Subcutaneous adipose tissue (tissue), 4 donors: Measurements from ENCODE around the gene CHST11. TPM values are rescaled to one million over a fixed set of nuclear protein-coding genes. Genes with fewer than 3 reads are reported as not detected.

Experiments
- total RNA-seq, 4 donors: library from RNA; depleted of rRNA; stranded (reverse); fragments of >200 nt; gene quantifications; one replicate each; pipeline ENCODE4 v1.1.0, GENCODE V29; 2016
- TF ChIP-seq, protein P1 (sequence below): fragments of 450-650 bp; IDR thresholded peaks from one replicate; pipeline ENCODE4 v1.5.1; 2016; ENCODE audit warnings: low read depth, mild to moderate bottlenecking, control low read depth, antibody characterized with exemption, moderate library complexity

The CHST11 gene
- total RNA-seq, 4 donors from 2014 or later, result 5.1 to 48.4 (median 9.3) TPM

DNA sequence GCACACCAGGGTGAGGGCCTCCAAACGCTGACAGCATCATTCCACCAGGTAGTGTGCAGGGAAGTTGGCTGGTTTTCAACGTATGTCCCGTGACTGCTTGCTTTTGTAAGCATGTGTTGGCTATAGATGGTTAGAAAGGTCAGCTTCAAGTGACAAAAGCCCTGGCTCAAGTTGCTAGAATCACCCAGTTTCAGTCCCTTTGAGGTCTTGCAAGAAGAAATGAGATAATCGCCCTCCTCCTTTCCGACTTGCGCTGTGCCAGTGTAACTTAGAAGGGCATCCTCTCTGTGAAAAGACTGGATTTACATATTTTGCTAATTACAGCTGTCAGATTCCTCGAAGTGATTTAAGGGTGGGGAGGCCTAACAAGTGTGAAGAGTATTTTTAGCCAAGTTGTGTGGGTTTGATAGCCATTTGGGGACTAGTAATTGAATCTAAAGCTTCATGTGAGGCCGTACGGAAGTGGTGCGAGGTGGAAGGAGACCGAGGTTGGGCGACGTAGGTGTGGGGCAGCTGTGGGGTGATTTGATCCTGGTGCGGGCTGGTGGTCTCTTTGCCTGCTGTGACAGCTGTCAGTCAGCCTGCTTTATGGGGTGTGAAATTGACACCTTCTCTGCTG, 94.7 kb downstream of the CHST11 start:
- TF ChIP-seq, protein P1, sequence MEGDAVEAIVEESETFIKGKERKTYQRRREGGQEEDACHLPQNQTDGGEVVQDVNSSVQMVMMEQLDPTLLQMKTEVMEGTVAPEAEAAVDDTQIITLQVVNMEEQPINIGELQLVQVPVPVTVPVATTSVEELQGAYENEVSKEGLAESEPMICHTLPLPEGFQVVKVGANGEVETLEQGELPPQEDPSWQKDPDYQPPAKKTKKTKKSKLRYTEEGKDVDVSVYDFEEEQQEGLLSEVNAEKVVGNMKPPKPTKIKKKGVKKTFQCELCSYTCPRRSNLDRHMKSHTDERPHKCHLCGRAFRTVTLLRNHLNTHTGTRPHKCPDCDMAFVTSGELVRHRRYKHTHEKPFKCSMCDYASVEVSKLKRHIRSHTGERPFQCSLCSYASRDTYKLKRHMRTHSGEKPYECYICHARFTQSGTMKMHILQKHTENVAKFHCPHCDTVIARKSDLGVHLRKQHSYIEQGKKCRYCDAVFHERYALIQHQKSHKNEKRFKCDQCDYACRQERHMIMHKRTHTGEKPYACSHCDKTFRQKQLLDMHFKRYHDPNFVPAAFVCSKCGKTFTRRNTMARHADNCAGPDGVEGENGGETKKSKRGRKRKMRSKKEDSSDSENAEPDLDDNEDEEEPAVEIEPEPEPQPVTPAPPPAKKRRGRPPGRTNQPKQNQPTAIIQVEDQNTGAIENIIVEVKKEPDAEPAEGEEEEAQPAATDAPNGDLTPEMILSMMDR, result no peak

DNA sequence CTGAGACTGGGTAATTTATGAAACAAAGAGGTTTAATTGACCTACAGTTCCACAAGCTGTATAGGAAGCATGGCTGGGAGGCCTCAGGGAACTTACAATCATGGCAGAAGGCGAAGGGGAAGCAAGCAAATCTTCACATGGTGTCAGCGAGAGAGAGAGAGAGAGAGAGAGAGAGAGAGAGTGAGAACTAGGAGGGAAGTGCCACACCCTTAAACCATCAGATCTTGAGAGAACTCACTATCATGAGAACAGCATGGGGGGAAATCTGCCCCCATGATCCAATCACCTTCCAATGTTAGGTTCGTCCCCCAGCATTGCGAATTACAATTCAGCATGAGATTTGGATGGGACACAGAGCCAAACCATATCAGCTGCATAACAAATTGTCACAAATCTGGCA, 96.7 kb downstream of the CHST11 start:
- TF ChIP-seq, protein P1, result no peak

DNA sequence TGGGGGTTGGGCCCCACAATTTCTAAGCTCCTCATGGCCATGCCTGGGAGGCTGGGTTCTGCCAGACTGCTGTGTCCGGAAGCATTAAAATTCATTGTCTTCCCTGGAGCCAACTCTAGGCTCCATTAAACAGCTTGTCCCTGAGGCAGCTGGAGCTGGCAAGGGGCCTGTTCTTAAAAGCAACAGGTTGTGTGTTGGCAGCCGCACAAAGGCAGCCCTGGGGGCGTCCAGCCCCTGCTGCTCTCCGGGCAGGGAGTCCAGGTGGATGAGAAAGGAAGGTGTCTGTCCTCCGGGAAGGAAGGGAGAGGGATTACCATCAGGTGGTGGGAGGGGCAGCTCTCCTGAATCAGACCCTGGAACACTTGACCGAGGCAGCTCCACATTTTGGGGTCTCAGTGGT, 98.9 kb downstream of the CHST11 start:
- TF ChIP-seq, protein P1, result no peak

DNA sequence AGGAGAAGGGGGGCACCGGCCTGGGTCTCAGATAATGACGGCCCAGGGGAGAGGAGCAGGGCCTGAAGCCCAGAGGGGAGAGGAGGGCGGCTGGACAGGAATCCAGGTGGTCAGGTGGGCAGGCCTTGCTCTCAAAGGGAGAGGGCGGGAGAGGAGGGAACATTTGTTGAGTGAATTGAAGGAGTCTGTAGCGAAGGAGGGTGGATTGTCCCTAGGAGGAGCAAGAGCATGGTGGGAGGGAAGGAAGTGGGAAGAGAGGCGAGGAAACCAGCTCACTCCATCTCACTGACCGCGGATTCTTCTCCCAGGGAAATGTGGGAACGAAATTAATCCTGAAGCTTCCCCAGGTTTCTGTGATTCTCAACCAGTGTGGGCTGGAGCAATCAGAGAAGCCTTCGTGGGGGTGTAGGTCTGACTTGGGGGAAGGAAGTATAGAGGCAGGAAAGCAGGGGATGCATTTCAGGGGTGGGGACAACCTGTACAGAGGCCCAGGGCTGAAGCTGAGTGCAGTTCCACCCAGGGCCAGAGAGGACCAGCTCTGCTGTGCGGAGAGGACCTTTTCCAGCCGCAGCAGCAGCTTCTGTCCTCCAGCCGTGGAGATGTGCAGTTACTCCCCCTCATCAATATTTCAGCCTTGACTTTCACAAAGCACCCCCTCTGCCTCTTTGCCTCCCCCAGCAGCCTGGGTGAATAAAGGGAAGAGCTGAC, 100.9 kb downstream of the CHST11 start:
- TF ChIP-seq, protein P1, result no peak

DNA sequence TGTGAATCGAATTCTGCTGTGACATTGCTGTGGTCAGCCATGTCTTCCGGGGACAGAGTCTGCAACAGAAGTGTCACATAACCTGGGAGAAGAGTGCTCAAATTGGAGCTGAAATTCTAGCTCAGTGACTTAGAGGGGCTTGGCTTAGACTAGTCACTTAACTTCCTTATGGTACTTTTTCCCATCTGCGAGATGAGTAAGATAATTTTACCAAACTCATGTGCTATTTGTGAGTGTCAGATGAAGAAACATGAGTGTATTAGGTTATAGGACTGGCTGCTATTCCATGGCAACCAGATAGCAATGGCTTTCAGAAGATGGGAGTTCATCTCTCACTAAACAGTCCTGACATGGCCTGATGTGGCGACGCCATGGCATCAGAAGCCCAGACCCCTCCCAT, 104.1 kb downstream of the CHST11 start:
- TF ChIP-seq, protein P1, result no peak

DNA sequence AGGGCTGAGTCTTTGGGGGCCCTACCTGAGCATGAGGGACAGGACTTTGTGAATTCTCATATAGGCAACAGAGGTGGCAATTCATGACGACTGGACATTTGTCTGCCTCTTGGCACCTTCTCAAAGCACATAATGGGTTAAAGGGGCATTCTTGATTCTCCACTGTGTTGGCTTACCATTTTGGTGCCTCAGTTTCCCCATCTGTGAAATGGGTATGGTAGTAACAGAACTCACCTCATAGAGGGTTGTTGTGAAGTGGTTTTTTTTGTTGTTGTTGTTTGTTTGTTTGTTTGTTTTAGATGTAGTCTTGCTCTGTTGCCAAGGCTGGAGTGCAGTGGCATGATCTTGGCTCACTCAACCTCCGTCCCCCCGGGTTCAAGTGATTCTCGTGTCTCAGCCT, 106.0 kb downstream of the CHST11 start:
- TF ChIP-seq, protein P1, result no peak

DNA sequence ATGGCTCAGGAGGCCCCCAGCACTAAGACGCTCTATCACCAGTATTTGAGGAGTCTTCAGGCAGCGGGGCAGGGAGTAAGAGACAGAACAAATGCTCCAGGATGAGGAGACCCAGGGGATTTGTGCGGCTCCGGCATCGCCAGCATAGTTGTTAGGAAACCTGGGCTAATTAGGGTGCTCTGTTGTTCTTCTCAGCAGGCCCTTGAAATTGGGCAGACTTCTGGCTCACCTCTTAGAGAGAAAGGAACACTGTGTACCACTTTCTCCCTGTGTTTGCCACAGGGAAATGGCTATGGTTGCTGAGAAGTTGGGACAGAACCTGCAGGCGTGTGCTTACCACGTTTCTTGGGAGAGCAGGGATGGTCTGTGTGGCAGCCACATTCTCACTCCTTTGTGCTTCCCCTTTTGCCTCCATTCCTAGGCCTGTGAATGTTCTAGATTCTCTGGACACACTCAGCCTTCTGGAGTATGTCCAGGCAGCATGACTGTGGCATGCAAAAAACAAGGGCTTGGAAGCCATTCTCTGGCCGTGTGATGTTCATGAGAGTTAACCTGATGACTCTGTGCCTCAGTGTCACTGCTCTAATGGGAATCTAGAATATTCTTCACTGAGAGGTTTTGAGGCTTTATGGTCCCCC, 109.0 kb downstream of the CHST11 start:
- TF ChIP-seq, protein P1, result no peak
